Sigmoid colon (tissue), 7 donors: Measurements from ENCODE around the gene KLHL8. TPM values are rescaled to one million over a fixed set of nuclear protein-coding genes. Genes with fewer than 3 reads are reported as not detected.

Source experiments
- DNase-seq: peaks from one replicate; pipeline ENCODE4 v3.0.0-alpha.2; 2019
- H3K27ac ChIP-seq, 4 donors: fragments of 200-600 bp; sonication (generic); one replicate each; pipeline ENCODE4 v1.5.1; 2016 to 2019; ENCODE audit warnings: mild to moderate bottlenecking in 1 of 4
- H3K27me3 ChIP-seq, 3 donors: fragments of 200-600 bp; sonication (generic); one replicate each; pipeline ENCODE4 v1.5.1; 2019; ENCODE audit warnings: mild to moderate bottlenecking in 1 of 3
- H3K36me3 ChIP-seq, 4 donors: fragments of 200-600 bp; sonication (generic); one replicate each; pipeline ENCODE4 v1.5.1; 2016 to 2019
- H3K4me1 ChIP-seq, 4 donors: fragments of 200-600 bp; sonication (generic); one replicate each; pipeline ENCODE4 v1.5.1; 2017 to 2019
- H3K4me3 ChIP-seq, 4 donors: fragments of 200-600 bp; sonication (generic); one replicate each; pipeline ENCODE4 v1.5.1; 2017 to 2019; ENCODE audit warnings: mild to moderate bottlenecking in 2 of 4, moderate library complexity in 1 of 4
- H3K9me3 ChIP-seq, 4 donors: fragments of 200-600 bp in 3 of 4; sonication (generic) in 3 of 4; one replicate each; pipeline versions ENCODE4 v1.5.1 to v1.6.1; 2013 to 2019
- CTCF ChIP-seq, 4 experiments: fragments of 450-650 bp in 3 of 4; fragments of 200-600 bp in 1 of 4; IDR thresholded peaks; one replicate each; pipeline ENCODE4 v1.5.1; 2016 to 2019; ENCODE audit warnings: antibody characterized with exemption in 4 of 4, mild to moderate bottlenecking in 3 of 4, moderate library complexity in 2 of 4
- EP300 ChIP-seq, 4 donors: sonication (generic); formaldehyde crosslinking; IDR thresholded peaks; one replicate each; pipeline ENCODE4 v1.6.1; 2017; ENCODE audit warnings: antibody characterized with exemption in 4 of 4
- POLR2A ChIP-seq, 2 donors: fragments of 450-650 bp; IDR thresholded peaks; one replicate each; pipeline ENCODE4 v1.6.1; 2016; ENCODE audit warnings: antibody characterized with exemption in 2 of 2, mild to moderate bottlenecking in 2 of 2, moderate library complexity in 2 of 2
- POLR2AphosphoS5 ChIP-seq, 4 donors: sonication (generic); formaldehyde crosslinking; IDR thresholded peaks; one replicate each; pipeline ENCODE4 v1.6.1; 2017; ENCODE audit warnings: antibody characterized with exemption in 4 of 4
- WGBS, 2 donors: extraction: QIAGEN DNeasy Blood & Tissue Kit; methylation state at CpG; one replicate each; pipeline ENCODE4 v1.1.7; 2013; 5-methylcytosine and 5-hydroxymethylcytosine counted together
- intact Hi-C: fragments of 100-400 bp; cut with DNase I; formaldehyde crosslinking; loops from one replicate; pipeline ENCODE4 v1.15.1; 2023
- polyA plus RNA-seq, 3 donors: library from polyadenylated mRNA; stranded (reverse); fragments of 200-250 nt; gene quantifications; one replicate each; pipeline ENCODE4 v1.2.3, GENCODE V29; 2013
- total RNA-seq, 4 donors: library from RNA; depleted of rRNA; stranded (reverse); fragments of >200 nt; gene quantifications; one replicate each; pipeline ENCODE4 v1.1.0, GENCODE V29; 2016
- donor health status: healthy with polysubstance abuse.
- donor health status: Bipolar disorder and iron deficiency.
- donor health status: healthy.

The KLHL8 gene
- total and polyA plus RNA-seq, 7 donors, result 6.4 to 21.4 (median 9.6) TPM

GRCh38 chr4:87262886-87263285 lies 42.5 kb upstream of the KLHL8 start:
- Histone ChIP-seq H3K9me3 (peaks cover 0 to 7% (median 0%) of the 10 kb centered on the region in 4 donors), H3K4me3 (no peak overlapping the region), H3K4me1 (no peaks in the 10 kb centered on the region), H3K27me3 (no peaks in the 10 kb centered on the region), H3K27ac (no peak overlapping the region), H3K36me3 (no peaks in the 10 kb centered on the region)
- 93 to 99% methylated on average over 1 of the region's 1 CpG for WGBS, 2 donors
- intact Hi-C loops, result no loop called here
- no peak for TF ChIP-seq POLR2A (IDR thresholded peaks at IDR 0.05)
- TF ChIP-seq EP300 (IDR thresholded peaks at IDR 0.05), result no peak
- TF ChIP-seq CTCF (IDR thresholded peaks at IDR 0.05), result no peak
- no peak for TF ChIP-seq POLR2AphosphoS5 (IDR thresholded peaks at IDR 0.05)
- DNase-seq, result no peak

- no peak overlapping the region for H3K27ac ChIP-seq
- no peak overlapping the region for H3K4me3 ChIP-seq
- H3K27me3 ChIP-seq, result no peaks in the 10 kb centered on the region
- TF ChIP-seq POLR2AphosphoS5 (IDR thresholded peaks at IDR 0.05) (no peak), CTCF (IDR thresholded peaks at IDR 0.05) (no peak), EP300 (IDR thresholded peaks at IDR 0.05) (no peak), POLR2A (IDR thresholded peaks at IDR 0.05) (no peak)
- H3K9me3 ChIP-seq, result peaks cover 0 to 7% (median 0%) of the 10 kb centered on the region in 4 donors
- WGBS, 2 donors, result 91 to 97% methylated on average over 2 of the region's 2 CpGs
- intact Hi-C loops, result no loop called here
- no peaks in the 10 kb centered on the region for H3K36me3 ChIP-seq
- H3K4me1 ChIP-seq, result no peaks in the 10 kb centered on the region
- DNase-seq, result no peak
These were observed 40.1 kb upstream of the KLHL8 start for GRCh38 chr4:87260477-87260876.

GRCh38 chr4:87258677-87259076 lies 38.3 kb upstream of the KLHL8 start:
- no peaks in the 10 kb centered on the region for H3K36me3 ChIP-seq
- TF ChIP-seq POLR2A (IDR thresholded peaks at IDR 0.05) (no peak), CTCF (IDR thresholded peaks at IDR 0.05) (no peak), POLR2AphosphoS5 (IDR thresholded peaks at IDR 0.05) (no peak), EP300 (IDR thresholded peaks at IDR 0.05) (no peak)
- no peak overlapping the region for H3K4me3 ChIP-seq
- peaks cover 0 to 7% (median 0%) of the 10 kb centered on the region in 4 donors for H3K9me3 ChIP-seq
- 97 to 99% methylated on average over 2 of the region's 2 CpGs for WGBS, 2 donors
- intact Hi-C loops, result no loop called here
- no peaks in the 10 kb centered on the region for H3K27me3 ChIP-seq
- H3K27ac ChIP-seq, result no peak overlapping the region
- H3K4me1 ChIP-seq, result no peaks in the 10 kb centered on the region
- no peak for DNase-seq

GRCh38 chr4:87257523-87257922 lies 37.1 kb upstream of the KLHL8 start:
- 50 to 71% methylated on average over 3 of the region's 3 CpGs for WGBS, 2 donors
- Histone ChIP-seq H3K27ac (no peak overlapping the region), H3K4me1 (no peaks in the 10 kb centered on the region), H3K4me3 (no peak overlapping the region), H3K27me3 (no peaks in the 10 kb centered on the region), H3K36me3 (no peaks in the 10 kb centered on the region), H3K9me3 (no peaks in the 10 kb centered on the region)
- intact Hi-C loops, result no loop called here
- no peak for TF ChIP-seq CTCF (IDR thresholded peaks at IDR 0.05)
- no peak for TF ChIP-seq POLR2A (IDR thresholded peaks at IDR 0.05)
- DNase-seq, result no peak

- intact Hi-C loops, result no loop called here
- Histone ChIP-seq H3K4me3 (no peak overlapping the region), H3K4me1 (no peaks in the 10 kb centered on the region), H3K27ac (no peak overlapping the region), H3K36me3 (no peaks in the 10 kb centered on the region), H3K9me3 (no peaks in the 10 kb centered on the region), H3K27me3 (no peaks in the 10 kb centered on the region)
- no peak for TF ChIP-seq CTCF (IDR thresholded peaks at IDR 0.05)
- TF ChIP-seq EP300 (IDR thresholded peaks at IDR 0.05), result no peak
- TF ChIP-seq POLR2AphosphoS5 (IDR thresholded peaks at IDR 0.05), result no peak
- TF ChIP-seq POLR2A (IDR thresholded peaks at IDR 0.05), result no peak
- 99% methylated on average over 1 of the region's 1 CpG for WGBS, 2 donors
- DNase-seq, result no peak
These were observed 35.3 kb upstream of the KLHL8 start for GRCh38 chr4:87255755-87256154.
